HEK293 (cell line): Measurements from ENCODE around the gene ENAH.

Source experiments
- CTCF ChIA-PET: fragments of 350-600 bp; formaldehyde crosslinking; extraction: SDS; loops from one replicate; lab custom pipeline; 2021; ENCODE audit warnings: antibody characterized with exemption; lab: Yijun Ruan, JAX
- POLR2A ChIA-PET: fragments of 300-600 bp; formaldehyde crosslinking; extraction: SDS; loops from one replicate; lab custom pipeline; 2020; ENCODE audit warnings: antibody characterized with exemption, inconsistent platforms; lab: Yijun Ruan, JAX
- H3K27ac ChIP-seq: fragments of 200-500 bp; sonication (Bioruptor generic); 2 replicates; pipeline ENCODE4 v1.5.1; 2014; ENCODE audit warnings: low read depth, low read length, control low read depth, inconsistent platforms; ENCODE audit errors: extremely low read depth
- H3K36me3 ChIP-seq, 2 experiments: fragments of 200-500 bp in 1 of 2; sonication (Bioruptor generic) in 1 of 2; 1 replicate in 1 of 2; 2 replicates in 1 of 2; pipeline ENCODE4 v1.5.1; 2014 to 2017; ENCODE audit warnings: inconsistent platforms in 2 of 2, low read length in 2 of 2; ENCODE audit not compliant: control insufficient read depth in 2 of 2, insufficient read depth in 1 of 2
- H3K4me1 ChIP-seq: fragments of 200-500 bp; sonication (Bioruptor generic); 2 replicates; pipeline ENCODE4 v1.5.1; 2014; ENCODE audit warnings: mild to moderate bottlenecking, low read length, inconsistent platforms; ENCODE audit not compliant: control insufficient read depth, insufficient read depth
- H3K4me3 ChIP-seq: 2 replicates; pipeline ENCODE4 v1.5.1; 2011; ENCODE audit warnings: low read depth, mild to moderate bottlenecking, control low read depth, low read length, moderate library complexity
- H3K9me3 ChIP-seq: fragments of 200-500 bp; sonication (Bioruptor generic); 2 replicates; pipeline ENCODE4 v1.5.1; 2014; ENCODE audit warnings: low read depth, low read length, inconsistent platforms; ENCODE audit not compliant: control insufficient read depth, insufficient read depth
- GFI1B ChIP-seq: fragments of 450-650 bp; formaldehyde crosslinking; IDR thresholded peaks from 2 replicates; pipeline ENCODE4 v1.5.1; 2016; ENCODE audit warnings: missing biosample characterization, missing genetic modification characterization
- PRDM1 ChIP-seq: fragments of 450-650 bp; formaldehyde crosslinking; IDR thresholded peaks from 2 replicates; pipeline ENCODE4; 2016; ENCODE audit warnings: missing biosample characterization, missing genetic modification characterization
- PRDM6 ChIP-seq: fragments of 450-650 bp; formaldehyde crosslinking; IDR thresholded peaks from 2 replicates; pipeline ENCODE4 v1.5.1; 2017; ENCODE audit warnings: missing biosample characterization, missing genetic modification characterization
- SCRT2 ChIP-seq: fragments of 450-650 bp; formaldehyde crosslinking; IDR thresholded peaks from 2 replicates; pipeline ENCODE4 v1.5.1; 2016; ENCODE audit warnings: missing biosample characterization, missing genetic modification characterization
- YY1 ChIP-seq: fragments of 450-650 bp; formaldehyde crosslinking; IDR thresholded peaks from 2 replicates; pipeline ENCODE4 v1.5.1; 2018; ENCODE audit warnings: missing biosample characterization, missing genetic modification characterization
- ZBTB11 ChIP-seq: fragments of 450-650 bp; formaldehyde crosslinking; conservative IDR thresholded peaks from 2 replicates; pipeline ENCODE4 v1.5.1; 2016; ENCODE audit warnings: low read depth, missing biosample characterization, missing genetic modification characterization
- ZBTB48 ChIP-seq: fragments of 450-650 bp; formaldehyde crosslinking; IDR thresholded peaks from 2 replicates; pipeline ENCODE4 v1.5.1; 2016; ENCODE audit warnings: missing biosample characterization, missing genetic modification characterization
- ZEB2 ChIP-seq: fragments of 450-650 bp; formaldehyde crosslinking; IDR thresholded peaks from 2 replicates; pipeline ENCODE4 v1.5.1; 2016; ENCODE audit warnings: missing biosample characterization, missing genetic modification characterization
- ZFP41 ChIP-seq: fragments of 450-650 bp; formaldehyde crosslinking; IDR thresholded peaks from 2 replicates; pipeline ENCODE4 v1.5.1; 2016; ENCODE audit warnings: missing biosample characterization, missing genetic modification characterization, borderline replicate concordance
- ZNF175 ChIP-seq: fragments of 450-650 bp; formaldehyde crosslinking; IDR thresholded peaks from 2 replicates; pipeline ENCODE4 v1.5.1; 2016; ENCODE audit warnings: missing biosample characterization, missing genetic modification characterization
- ZNF311 ChIP-seq: fragments of 450-650 bp; formaldehyde crosslinking; IDR thresholded peaks from 2 replicates; pipeline ENCODE4 v1.5.1; 2017; ENCODE audit warnings: missing biosample characterization, missing genetic modification characterization, borderline replicate concordance
- ZNF501 ChIP-seq: fragments of 450-650 bp; formaldehyde crosslinking; IDR thresholded peaks from 2 replicates; pipeline ENCODE4 v1.5.1; 2016; ENCODE audit warnings: missing biosample characterization, missing genetic modification characterization
- ZNF510 ChIP-seq: fragments of 450-650 bp; formaldehyde crosslinking; IDR thresholded peaks from 2 replicates; pipeline ENCODE4 v1.5.1; 2018; ENCODE audit warnings: mild to moderate bottlenecking, missing genetic modification characterization, missing biosample characterization; ENCODE audit not compliant: insufficient replicate concordance
- ZNF560 ChIP-seq: fragments of 450-650 bp; formaldehyde crosslinking; IDR thresholded peaks from 2 replicates; pipeline ENCODE4 v1.5.1; 2017; ENCODE audit warnings: missing biosample characterization, missing genetic modification characterization, borderline replicate concordance
- ZNF626 ChIP-seq: fragments of 450-650 bp; sonication (Bioruptor Pico); formaldehyde crosslinking; IDR thresholded peaks from 2 replicates; pipeline ENCODE4 v1.5.1; 2018; ENCODE audit warnings: missing biosample characterization, missing genetic modification characterization, inconsistent platforms
- ZNF843 ChIP-seq: fragments of 450-650 bp; formaldehyde crosslinking; IDR thresholded peaks from 2 replicates; pipeline ENCODE4 v1.5.1; 2016; ENCODE audit warnings: missing biosample characterization, missing genetic modification characterization
- TF ChIP-seq, protein P1 (sequence below): fragments of 450-650 bp; formaldehyde crosslinking; IDR thresholded peaks from 2 replicates; pipeline ENCODE4 v1.5.1; 2016; ENCODE audit warnings: missing biosample characterization, missing genetic modification characterization

ENAH gene

DNA sequence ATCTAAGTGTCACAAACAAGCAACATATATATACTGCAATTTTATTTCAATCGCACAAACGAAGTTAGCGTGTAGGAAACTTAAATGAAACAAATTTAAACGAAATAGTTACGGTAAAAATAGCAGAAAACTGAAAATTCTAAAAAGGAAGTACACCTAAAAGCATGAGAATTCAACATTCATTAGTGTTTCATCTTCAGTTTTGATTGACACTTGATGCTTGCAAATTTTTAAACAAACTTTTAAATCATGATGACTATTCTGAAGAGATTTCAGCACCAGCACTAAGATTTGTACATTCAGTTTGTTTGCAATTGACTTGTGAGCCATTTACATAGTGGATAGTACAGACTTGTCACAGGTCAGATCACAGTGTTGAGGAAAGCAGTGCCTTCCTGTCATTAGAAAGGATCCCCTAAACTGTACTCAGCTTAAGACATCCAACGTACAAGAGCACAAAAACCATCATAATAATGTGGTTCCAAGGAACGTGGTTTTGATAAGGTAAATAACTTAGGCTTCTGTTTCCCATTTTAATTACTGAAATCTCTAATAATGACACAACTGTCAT, 158.0 kb downstream of the ENAH start:
- no peak overlapping the region for H3K4me3 ChIP-seq
- no peak for TF ChIP-seq ZBTB11 (tag by site-specific recombination)
- no peak for TF ChIP-seq ZNF510
- no peak for TF ChIP-seq YY1 (tag by site-specific recombination)
- TF ChIP-seq ZFP41 (tag by site-specific recombination), result no peak
- no peak for TF ChIP-seq ZNF501 (tag by site-specific recombination)
- no peak for TF ChIP-seq ZNF843 (tag by site-specific recombination)
- no peak for TF ChIP-seq ZBTB48 (tag by site-specific recombination)
- peaks cover 18 to 32% of the 10 kb centered on the region in 2 experiments for H3K36me3 ChIP-seq
- no peaks in the 10 kb centered on the region for H3K9me3 ChIP-seq
- ChIA-PET CTCF (interaction anchor here (1.6 to 2.0 kb wide), 2 partner anchors 10 to 13 kb away, joined by 4 to 14 read pairs; no protein-coding TSS in a partner anchor), POLR2A (no interaction called here)
- H3K27ac ChIP-seq, result no peak overlapping the region
- peaks cover 4% of the 10 kb centered on the region; the same call in 1 of the 2 replicates for H3K4me1 ChIP-seq

GRCh38 chr1:225493591-225494246, 159.2 kb downstream of the ENAH start:
- TF ChIP-seq SCRT2 (tag by site-specific recombination) (no peak), ZNF626 (tag by site-specific recombination) (no peak), ZNF175 (no peak), GFI1B (no peak), ZEB2 (tag by site-specific recombination) (no peak), PRDM6 (tag by site-specific recombination) (peak; percentile 46; the same call in 1 of the 2 replicates), ZNF311 (no peak), PRDM1 (tag by site-specific recombination) (0 out of 2 replicates have a peak, but pooled peaks have one; percentile 24), ZNF560 (tag by site-specific recombination) (no peak)
- TF ChIP-seq, protein P1, sequence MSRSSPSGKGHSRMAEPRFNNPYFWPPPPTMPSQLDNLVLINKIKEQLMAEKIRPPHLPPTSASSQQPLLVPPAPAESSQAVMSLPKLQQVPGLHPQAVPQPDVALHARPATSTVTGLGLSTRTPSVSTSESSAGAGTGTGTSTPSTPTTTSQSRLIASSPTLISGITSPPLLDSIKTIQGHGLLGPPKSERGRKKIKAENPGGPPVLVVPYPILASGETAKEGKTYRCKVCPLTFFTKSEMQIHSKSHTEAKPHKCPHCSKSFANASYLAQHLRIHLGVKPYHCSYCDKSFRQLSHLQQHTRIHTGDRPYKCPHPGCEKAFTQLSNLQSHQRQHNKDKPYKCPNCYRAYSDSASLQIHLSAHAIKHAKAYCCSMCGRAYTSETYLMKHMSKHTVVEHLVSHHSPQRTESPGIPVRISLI (tag by site-specific recombination), result peak; percentile 69; the same call in 1 of the 2 replicates
- Histone ChIP-seq H3K9me3 (no peaks in the 10 kb centered on the region), H3K4me1 (peaks cover 3% of the 10 kb centered on the region; the same call in 1 of the 2 replicates), H3K4me3 (no peak overlapping the region), H3K36me3 (peaks cover 14 to 28% of the 10 kb centered on the region in 2 experiments; a peak in 2 of 3 replicates), H3K27ac (no peak overlapping the region)
- ChIA-PET CTCF (interaction anchor here (0.6 to 6.0 kb wide), 8 partner anchors 12 to 493 kb away, joined by 3 to 45 read pairs (median 4); no protein-coding TSS in a partner anchor), POLR2A (no interaction called here)
